Measurements from ENCODE around the gene MAL. TPM values are rescaled to one million over a fixed set of nuclear protein-coding genes. Genes with fewer than 3 reads are reported as not detected.

Gene MAL
- total RNA-seq, 1 experiment from 2014 or later: 0.22 TPM

- TF ChIP-seq, protein P1, sequence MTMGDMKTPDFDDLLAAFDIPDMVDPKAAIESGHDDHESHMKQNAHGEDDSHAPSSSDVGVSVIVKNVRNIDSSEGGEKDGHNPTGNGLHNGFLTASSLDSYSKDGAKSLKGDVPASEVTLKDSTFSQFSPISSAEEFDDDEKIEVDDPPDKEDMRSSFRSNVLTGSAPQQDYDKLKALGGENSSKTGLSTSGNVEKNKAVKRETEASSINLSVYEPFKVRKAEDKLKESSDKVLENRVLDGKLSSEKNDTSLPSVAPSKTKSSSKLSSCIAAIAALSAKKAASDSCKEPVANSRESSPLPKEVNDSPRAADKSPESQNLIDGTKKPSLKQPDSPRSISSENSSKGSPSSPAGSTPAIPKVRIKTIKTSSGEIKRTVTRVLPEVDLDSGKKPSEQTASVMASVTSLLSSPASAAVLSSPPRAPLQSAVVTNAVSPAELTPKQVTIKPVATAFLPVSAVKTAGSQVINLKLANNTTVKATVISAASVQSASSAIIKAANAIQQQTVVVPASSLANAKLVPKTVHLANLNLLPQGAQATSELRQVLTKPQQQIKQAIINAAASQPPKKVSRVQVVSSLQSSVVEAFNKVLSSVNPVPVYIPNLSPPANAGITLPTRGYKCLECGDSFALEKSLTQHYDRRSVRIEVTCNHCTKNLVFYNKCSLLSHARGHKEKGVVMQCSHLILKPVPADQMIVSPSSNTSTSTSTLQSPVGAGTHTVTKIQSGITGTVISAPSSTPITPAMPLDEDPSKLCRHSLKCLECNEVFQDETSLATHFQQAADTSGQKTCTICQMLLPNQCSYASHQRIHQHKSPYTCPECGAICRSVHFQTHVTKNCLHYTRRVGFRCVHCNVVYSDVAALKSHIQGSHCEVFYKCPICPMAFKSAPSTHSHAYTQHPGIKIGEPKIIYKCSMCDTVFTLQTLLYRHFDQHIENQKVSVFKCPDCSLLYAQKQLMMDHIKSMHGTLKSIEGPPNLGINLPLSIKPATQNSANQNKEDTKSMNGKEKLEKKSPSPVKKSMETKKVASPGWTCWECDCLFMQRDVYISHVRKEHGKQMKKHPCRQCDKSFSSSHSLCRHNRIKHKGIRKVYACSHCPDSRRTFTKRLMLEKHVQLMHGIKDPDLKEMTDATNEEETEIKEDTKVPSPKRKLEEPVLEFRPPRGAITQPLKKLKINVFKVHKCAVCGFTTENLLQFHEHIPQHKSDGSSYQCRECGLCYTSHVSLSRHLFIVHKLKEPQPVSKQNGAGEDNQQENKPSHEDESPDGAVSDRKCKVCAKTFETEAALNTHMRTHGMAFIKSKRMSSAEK (CRISPR knock-in tag; IDR thresholded peaks at IDR 0.05; ENCODE audit: borderline replicate concordance): no peak
- no peak for TF ChIP-seq CTCF (IDR thresholded peaks at IDR 0.05)
Measured at GRCh38 chr2:94994914-94995552, 30.5 kb upstream of the MAL start (continued).

DNA sequence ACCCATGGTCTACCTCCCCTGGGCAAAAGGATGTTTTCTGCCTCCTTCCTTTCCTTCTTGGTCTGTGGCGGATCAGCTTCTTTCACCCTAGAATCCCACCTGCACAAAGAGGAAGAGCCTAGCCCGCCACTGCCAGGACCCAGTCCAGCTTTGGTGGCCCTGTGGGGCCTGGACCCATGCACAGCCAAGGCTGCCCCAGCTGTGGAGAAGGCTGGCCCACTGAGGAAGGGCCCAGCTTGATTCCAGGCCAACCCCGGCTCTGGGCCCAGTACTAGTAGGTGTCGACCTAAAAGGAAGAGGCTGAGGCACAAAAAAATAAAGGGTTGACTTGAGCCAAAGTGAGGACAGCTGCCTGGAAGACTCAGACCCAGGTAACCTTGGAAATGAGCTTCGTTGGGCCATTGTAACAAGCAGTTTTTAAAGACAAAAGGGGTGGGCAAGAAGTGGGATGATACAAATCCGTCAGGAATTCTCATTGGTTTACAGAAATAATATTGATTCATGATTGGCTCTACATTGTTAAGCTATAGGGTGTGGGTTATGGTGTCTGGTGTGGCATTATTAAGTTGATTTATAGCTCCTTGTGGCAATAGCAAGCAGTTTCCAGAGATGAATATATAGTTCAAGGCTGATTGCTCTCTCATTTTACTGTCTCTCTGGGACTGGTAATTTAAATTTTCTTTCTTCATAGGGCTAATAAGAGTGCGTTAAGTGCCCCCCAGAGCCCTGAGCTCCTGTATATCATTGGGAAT is 29.8 kb upstream of the MAL start:
- ChIA-PET CTCF (interaction anchor here (0.9 to 2.6 kb wide), 9 partner anchors 10 to 122 kb away, joined by 3 to 22 read pairs (median 5); no protein-coding TSS in a partner anchor), POLR2A (interaction anchor here (1.9 kb wide), 1 partner anchor 14 kb away, joined by 4 read pairs; no protein-coding TSS in a partner anchor)
- DNase-seq (ENCODE audit: low spot score) (no peak), ATAC-seq (no peak)
- Mint-ChIP-seq H3K27ac (no peak overlapping the region), H3K27me3 (ENCODE audit: low read depth) (peaks cover 19% of the 10 kb centered on the region), H3K4me3 (no peak overlapping the region), H3K9me3 (no peaks in the 10 kb centered on the region), H3K4me1 (no peaks in the 10 kb centered on the region), H3K36me3 (no peaks in the 10 kb centered on the region)
- TF ChIP-seq, protein P2, sequence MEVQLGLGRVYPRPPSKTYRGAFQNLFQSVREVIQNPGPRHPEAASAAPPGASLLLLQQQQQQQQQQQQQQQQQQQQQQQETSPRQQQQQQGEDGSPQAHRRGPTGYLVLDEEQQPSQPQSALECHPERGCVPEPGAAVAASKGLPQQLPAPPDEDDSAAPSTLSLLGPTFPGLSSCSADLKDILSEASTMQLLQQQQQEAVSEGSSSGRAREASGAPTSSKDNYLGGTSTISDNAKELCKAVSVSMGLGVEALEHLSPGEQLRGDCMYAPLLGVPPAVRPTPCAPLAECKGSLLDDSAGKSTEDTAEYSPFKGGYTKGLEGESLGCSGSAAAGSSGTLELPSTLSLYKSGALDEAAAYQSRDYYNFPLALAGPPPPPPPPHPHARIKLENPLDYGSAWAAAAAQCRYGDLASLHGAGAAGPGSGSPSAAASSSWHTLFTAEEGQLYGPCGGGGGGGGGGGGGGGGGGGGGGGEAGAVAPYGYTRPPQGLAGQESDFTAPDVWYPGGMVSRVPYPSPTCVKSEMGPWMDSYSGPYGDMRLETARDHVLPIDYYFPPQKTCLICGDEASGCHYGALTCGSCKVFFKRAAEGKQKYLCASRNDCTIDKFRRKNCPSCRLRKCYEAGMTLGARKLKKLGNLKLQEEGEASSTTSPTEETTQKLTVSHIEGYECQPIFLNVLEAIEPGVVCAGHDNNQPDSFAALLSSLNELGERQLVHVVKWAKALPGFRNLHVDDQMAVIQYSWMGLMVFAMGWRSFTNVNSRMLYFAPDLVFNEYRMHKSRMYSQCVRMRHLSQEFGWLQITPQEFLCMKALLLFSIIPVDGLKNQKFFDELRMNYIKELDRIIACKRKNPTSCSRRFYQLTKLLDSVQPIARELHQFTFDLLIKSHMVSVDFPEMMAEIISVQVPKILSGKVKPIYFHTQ (CRISPR knock-in tag; IDR thresholded peaks at IDR 0.05): no peak
- TF ChIP-seq ZNF138 (CRISPR knock-in tag; conservative IDR thresholded peaks at IDR 0.05): no peak
- TF ChIP-seq, protein P3, sequence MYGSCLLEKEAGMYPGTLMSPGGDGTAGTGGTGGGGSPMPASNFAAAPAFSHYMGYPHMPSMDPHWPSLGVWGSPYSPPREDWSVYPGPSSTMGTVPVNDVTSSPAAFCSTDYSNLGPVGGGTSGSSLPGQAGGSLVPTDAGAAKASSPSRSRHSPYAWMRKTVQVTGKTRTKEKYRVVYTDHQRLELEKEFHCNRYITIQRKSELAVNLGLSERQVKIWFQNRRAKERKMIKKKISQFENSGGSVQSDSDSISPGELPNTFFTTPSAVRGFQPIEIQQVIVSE (CRISPR knock-in tag; IDR thresholded peaks at IDR 0.05; ENCODE audit: borderline replicate concordance): no peak
- no peak for TF ChIP-seq TCF7 (CRISPR knock-in tag; IDR thresholded peaks at IDR 0.05; ENCODE audit: low read depth)
- no peak for TF ChIP-seq ZNF423 (CRISPR knock-in tag; IDR thresholded peaks at IDR 0.05)
- no peak for TF ChIP-seq USF1 (CRISPR knock-in tag; IDR thresholded peaks at IDR 0.05)
- no peak for TF ChIP-seq CREB1 (CRISPR knock-in tag; IDR thresholded peaks at IDR 0.05)
- no peak for TF ChIP-seq EMX1 (CRISPR knock-in tag; IDR thresholded peaks at IDR 0.05)
- no peak for TF ChIP-seq RORB (CRISPR knock-in tag; IDR thresholded peaks at IDR 0.05)
- TF ChIP-seq, protein P4, sequence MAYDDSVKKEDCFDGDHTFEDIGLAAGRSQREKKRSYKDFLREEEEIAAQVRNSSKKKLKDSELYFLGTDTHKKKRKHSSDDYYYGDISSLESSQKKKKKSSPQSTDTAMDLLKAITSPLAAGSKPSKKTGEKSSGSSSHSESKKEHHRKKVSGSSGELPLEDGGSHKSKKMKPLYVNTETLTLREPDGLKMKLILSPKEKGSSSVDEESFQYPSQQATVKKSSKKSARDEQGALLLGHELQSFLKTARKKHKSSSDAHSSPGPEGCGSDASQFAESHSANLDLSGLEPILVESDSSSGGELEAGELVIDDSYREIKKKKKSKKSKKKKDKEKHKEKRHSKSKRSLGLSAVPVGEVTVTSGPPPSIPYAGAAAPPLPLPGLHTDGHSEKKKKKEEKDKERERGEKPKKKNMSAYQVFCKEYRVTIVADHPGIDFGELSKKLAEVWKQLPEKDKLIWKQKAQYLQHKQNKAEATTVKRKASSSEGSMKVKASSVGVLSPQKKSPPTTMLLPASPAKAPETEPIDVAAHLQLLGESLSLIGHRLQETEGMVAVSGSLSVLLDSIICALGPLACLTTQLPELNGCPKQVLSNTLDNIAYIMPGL (CRISPR knock-in tag; IDR thresholded peaks at IDR 0.05): no peak
- TF ChIP-seq JUN (CRISPR knock-in tag; IDR thresholded peaks at IDR 0.05): no peak
- TF ChIP-seq FOXJ3 (CRISPR knock-in tag; IDR thresholded peaks at IDR 0.05; ENCODE audit: borderline replicate concordance): no peak
- TF ChIP-seq SOX15 (CRISPR knock-in tag; IDR thresholded peaks at IDR 0.05): no peak
- TF ChIP-seq, protein P5, sequence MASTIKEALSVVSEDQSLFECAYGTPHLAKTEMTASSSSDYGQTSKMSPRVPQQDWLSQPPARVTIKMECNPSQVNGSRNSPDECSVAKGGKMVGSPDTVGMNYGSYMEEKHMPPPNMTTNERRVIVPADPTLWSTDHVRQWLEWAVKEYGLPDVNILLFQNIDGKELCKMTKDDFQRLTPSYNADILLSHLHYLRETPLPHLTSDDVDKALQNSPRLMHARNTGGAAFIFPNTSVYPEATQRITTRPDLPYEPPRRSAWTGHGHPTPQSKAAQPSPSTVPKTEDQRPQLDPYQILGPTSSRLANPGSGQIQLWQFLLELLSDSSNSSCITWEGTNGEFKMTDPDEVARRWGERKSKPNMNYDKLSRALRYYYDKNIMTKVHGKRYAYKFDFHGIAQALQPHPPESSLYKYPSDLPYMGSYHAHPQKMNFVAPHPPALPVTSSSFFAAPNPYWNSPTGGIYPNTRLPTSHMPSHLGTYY (CRISPR knock-in tag; IDR thresholded peaks at IDR 0.05): no peak
- TF ChIP-seq TP53 (CRISPR knock-in tag; IDR thresholded peaks at IDR 0.05): no peak
- TF ChIP-seq PRRX2 (CRISPR knock-in tag; IDR thresholded peaks at IDR 0.05): no peak
